ENCODE measurements around the gene SALL4. TPM values are rescaled to one million over a fixed set of nuclear protein-coding genes. Genes with fewer than 3 reads are reported as not detected.

SALL4 gene
- total RNA-seq (2022; extraction: Qiagen RNA extraction; ENCODE audit: low read depth) = 1.3 to 1.8 TPM (median 1.4 TPM) in 5 replicates

GRCh38 chr20:51802170-51802751 is at the start of gene SALL4:
SALL4 (minus strand) TSS chr20:51802521; CDS start chr20:51802408, 113 bp downstream.

GRCh38 chr20:51767867-51768758 is 34.2 kb downstream of the SALL4 start, which contains the start of gene ATP9A:
ATP9A (minus strand) TSS chr20:51768390; CDS start chr20:51768369, 21 bp downstream.

Other genes starting within 250 kb of the SALL4 start
- gene ATP9A, start 34.1 kb downstream of the SALL4 start, total RNA-seq (2022; extraction: Qiagen RNA extraction; ENCODE audit: low read depth) = 10.1 to 17.8 TPM (median 16.0 TPM) in 5 replicates